HS-5 (cell line): ENCODE results near the gene TNIK.
"Not testable (repeated sequence)": the region's sequence is repeated elsewhere in the genome, so short reads cannot be mapped to it uniquely, and the experiment has no call there.

Experiments
- DNase-seq: peaks from one replicate; pipeline ENCODE4 v3.0.0-alpha.2; 2012; ENCODE audit warnings: low read depth

Gene TNIK

DNA sequence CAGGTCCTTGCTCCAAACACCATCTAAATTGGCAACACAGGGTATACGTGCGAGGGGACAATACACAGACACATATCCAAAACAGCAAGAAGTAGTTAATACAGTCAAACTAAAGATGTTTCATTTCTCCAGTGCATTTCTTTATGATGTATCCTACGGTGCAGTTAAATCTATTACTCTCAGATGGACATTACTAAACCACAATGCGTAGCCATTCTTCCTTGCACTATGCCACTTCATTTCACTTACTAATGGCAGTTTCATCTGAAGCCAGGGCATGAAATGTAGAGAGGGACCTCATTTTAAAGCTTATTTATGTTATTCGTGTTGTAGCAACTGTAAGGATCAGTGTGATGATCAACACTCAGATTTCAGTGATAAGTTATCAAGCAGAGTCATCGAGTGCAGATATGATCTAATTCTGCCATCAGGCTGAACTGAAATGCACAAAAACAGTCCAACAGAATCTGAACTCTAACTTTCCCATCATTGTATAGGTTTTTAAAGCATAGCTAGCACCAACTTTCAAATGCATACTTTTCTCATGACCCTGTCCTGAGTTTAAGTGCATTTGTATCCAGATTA, 14.5 kb downstream of the TNIK start:
- DNase-seq = no peak

DNA sequence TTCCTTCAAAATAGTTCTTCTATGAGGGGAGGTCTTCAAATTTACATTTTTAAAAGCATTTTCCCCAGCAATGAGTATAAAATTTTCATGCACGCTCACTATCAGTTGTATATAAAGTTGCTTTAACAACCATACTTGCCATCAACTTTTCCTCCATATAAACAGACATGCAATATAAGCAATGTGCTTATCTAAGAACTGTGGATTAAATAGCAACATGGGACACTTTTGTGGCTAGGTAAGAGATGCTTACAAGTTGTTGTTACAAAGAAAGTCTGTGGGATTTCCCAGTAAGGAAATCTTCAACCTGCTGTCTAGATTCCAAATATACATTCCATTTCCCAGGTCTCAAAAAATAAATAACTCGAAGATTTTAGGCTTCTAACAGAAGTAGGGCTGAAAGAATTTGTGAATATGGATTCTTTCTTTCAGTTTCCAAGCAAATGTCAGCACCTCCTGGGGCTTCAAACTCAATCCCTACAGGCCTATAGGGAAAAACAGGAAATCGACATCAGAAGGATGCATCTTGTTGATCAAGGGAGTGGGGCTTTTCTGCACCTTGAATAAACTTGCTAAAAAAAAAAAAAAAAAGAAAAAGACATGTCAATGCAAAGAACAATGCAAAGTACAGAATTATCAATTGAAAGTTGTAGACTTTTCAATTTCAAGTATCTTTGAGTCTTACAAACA, 16.1 kb downstream of the TNIK start:
- DNase-seq = no peak

DNA sequence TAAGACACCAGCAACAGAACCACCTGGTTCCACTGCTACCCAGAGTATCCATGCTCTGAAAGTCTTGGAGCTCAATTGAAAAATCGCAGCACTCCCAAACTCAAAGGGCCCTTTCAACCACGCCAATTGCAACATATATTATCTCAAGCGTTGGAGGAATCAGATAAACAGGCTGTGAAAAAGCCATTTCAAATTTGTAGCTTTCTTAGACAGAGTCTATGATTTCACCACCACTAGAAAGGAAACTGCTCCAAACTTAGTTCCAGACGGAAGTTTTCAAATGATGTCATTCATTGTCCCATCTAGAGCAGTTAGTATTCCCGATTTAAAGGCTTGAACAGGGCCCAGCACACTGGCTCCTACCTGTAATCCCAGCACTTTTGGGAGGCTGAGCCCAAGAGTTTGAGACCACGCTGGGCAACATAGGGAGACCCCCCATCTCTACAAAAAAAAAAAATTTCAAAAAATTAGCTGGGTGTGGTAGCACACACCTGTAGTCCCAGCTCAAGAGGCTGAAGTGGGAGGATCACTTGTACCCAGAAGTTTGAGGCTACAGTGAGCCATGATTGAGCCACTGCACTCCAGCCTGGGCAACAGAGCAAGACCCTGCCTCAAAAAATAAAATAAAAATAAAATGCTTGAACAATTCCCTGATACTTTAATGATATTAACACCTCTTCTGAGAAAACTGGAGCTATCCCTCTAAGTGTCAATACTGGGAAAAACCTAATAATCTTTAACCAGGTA, 16.8 kb downstream of the TNIK start:
- no peak for DNase-seq

DNA sequence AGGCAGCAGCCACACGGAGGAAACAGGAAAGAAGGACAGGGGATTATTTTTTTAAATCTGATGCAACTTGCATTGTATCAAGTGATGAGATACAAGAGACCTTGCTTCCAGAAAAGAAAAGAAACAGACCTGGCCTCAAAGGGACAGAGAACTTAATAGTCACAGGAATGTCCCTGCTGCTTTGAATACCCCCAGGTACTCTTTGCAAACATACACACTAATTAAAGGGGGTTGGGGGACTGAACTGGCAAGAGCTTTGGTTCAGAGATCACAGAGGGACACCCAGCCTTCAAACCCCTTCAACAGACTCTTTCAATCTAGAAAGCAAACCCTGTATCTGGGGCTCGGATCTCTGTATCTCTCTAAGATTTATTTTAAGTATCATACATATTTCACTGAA, 18.0 kb downstream of the TNIK start:
- DNase-seq = no peak

DNA sequence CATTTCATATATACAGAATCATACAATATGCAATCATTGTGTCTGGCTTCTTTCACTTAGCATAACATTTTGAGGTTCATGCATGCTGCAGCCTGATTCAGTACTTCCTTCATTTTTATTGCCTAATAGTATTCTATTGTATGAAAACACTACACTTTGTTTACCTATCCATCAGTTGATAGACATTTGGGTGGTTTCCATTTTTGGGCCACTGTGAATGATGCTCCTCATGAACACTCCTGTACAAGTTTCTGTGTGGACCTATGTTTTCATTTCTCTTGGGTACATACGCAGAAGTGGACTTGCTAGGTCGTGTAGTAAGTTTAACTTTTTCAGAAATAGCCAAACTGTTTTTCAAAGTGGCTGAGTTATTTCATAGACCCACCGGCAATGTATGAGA, 18.8 kb downstream of the TNIK start:
- no peak for DNase-seq

DNA sequence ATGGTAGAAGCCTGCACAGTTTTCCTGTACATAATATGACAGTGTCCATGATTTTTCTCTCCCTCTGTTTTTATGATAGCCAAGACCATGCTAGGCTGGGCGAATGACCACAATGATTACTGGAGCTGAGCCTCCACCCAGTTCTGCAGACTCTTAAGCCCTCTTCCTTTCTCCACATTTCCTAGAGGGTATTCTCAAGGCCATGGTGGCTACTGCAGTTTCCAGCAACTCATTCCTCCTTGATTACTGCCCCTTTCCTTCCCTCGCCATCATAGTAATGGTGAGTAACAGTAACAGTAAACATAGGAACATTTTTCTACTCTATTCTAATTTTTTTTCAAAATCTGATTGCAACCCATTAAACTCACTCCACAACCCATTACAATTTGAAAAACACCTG, 20.2 kb downstream of the TNIK start:
- no peak for DNase-seq

DNA sequence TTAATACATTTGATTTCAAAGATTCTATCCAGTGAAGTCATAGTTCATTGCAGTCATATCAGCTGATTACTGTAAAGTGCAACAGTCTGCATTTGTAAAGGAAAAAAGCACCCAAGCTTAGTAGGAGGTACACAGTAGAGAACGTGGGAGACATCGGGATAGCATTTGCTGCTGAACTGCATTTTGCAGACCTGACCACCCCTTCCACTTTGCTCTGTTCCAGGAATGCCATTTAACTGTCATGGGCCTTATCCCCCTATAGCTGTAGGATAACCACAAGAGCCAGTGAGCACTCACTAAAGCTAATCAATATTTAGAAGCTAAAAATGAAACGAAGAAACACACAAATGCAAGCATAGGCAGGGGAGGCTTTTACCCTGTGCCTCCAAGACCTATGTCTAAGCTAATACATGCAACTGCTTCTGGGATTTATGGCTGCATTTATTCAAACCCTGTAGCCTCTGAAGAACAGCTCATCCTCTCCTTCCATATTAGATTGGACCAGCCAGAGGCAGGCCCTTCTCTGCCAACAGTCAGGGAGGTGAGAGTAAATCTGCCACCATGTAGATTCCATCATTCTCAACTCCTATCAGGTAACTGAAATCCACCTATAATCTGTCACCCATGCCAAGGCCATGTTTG, 23.0 kb downstream of the TNIK start:
- DNase-seq = no peak

DNA sequence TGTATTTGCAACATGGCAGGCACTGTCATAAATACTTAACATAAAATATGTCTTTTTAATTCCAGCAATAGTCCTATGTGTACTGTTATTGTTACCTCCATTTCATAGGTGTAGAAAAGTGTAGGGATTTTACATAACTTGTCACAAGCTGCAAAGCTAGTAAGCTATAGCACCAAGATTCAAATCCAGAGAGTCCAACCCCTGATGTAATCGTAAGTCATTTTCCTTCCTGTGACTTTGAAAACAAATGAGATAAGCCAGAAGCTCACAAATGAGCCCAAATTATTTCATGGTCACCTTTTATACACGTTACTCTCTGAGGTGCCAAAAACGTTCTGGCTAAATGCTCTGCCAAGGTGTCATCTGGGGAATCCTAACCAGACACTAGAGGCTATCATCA, 23.8 kb downstream of the TNIK start:
- DNase-seq = no peak

DNA sequence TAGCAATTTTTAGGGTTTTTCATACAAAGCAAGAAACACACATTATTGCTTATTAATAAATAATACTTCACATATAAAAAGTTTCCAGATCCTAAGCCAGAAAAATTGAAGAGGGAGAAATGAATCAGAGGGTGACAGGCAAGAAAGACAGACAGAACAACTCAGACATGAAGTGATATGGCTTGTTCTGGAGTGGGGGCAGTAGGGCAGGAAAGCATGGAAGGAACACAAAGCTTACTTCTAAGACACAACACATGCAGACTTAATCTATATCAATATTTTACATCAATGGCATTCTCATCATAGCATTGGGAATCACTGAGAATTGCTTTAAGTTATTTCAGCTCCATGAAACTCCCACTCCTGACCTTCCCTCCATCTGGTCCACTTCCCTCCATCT, 24.4 kb downstream of the TNIK start:
- no peak for DNase-seq

DNA sequence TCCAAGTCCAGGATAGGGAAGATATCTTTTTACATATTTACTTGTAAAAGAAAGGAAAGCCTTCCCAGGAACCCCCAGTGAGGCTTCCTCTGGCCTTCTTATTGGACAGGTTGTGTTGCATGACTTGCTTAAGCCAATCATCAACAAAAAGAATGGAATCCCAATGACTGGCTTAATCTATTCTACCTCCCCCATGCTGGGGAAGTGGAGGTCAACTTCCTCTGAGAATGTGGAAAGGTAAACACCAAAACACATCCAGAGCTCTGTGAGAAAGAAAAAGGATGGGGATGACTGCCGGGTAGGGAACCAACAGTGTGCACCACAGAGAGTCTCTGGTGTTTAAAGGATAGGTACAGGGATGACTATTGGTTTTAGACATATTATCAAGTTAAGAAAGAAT, 25.1 kb downstream of the TNIK start:
- no peak for DNase-seq

DNA sequence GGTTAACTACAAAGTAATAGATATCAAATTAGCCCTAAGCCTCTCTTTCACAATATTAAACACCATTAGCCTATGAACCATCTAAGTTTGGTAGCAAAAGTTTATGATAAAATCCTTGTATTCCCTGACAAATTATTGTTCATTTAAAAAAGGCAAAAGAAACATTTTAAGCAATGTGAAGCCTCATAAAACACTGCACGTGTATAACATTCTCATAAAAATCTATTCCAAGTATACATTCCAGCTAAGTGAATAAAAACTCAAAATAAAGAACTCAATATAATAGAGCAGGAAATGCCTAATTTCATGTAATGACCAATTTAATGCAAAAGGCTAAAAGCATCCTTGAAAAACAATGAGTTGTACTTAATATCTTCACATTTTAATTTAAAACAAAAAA, 27.7 kb downstream of the TNIK start:
- no peak for DNase-seq

DNA sequence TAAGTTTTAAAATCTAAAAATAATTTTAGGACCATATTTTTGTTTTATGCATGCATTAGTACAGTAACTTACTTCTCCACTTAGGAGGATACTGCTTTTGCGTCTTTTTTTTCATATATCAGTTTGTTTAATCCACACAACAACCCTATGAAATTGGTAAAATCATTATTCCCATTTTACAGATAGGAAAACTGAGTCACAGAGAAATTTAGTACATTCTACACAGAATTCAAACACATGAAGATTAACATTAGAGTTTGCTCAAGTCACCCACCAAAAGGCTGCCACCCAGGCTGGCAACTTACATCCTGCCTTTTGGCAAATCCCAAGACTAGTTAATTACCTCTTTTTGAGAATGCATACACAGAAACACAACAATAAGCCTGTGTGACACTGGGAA, 28.7 kb downstream of the TNIK start:
- DNase-seq = no peak

DNA sequence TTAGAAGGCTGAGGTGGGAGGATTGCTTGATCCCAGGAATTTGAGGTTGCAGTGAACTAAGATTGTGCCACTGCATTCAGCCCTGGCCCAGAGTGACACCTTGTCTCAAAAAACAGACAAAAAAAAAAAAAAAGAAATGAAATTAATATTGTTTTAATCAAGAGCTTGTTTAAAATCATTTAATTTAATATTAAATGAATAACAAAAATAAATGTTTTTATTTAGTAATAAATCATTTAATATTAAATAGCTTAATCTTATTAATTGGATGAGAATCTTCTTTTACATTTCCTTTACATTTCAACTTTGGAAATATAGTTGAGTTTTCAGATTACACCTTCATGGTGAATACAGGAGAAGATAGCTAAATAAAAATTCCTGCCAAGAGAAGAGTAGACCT, 29.7 kb downstream of the TNIK start:
- no peak for DNase-seq

DNA sequence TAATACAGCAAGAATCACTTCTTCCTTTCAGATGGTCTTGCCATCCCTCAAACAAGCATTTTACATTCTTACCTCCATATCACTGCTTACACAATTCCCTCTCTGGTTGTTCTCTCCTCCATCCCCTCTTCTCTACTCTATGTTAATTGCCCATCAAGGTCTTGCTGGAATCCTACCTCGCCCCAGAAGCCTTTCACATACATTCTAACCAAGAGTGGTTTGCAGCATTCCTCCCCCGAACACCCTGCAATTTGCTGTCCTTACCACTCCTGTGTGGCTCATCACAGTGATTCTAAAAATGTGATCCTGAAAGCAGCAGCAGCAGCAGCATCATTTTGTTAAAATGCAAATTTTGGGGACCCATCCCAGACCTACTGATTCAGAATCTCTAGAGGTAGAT, 30.6 kb downstream of the TNIK start:
- DNase-seq = no peak

DNA sequence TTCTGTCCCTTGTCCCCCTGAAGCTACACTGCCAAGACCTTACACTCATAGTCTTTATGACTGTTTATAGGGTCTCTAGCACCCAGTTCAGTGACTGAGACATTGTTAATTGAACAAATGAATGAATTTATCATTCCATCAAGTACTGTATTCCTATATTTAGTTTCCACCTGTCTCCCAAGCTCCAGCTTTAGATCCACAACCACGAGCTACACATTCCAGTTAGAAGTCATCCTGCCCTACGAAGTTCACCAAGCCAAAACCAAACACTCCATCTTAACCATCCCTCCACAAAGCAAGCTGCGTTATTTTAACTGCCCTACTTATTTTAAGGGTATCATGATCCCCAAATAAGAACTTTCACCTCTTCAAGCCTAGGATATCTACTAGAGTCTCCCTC, 31.3 kb downstream of the TNIK start:
- no peak for DNase-seq

DNA sequence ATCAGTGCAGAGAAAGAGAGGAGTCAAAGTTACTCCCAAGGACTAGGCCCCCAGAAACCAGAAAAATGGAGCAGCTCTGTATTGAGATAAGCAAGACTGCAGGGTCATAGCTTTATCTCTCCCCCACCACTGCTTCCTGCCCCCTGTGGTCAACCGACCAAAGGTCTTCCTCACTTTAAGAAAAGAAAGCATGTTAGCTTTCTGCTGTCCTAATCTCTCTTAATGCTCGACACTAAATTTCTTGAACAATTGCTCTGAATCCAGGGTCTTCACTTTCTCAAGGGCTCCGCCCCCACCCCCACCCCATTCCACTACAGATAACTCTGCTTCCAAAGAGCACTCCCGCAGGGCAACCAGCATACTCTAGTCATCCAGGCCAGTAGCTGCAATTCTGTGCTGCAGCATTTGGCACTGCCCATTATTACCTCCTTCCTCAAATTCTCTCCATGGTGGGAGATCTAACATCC, 31.9 kb downstream of the TNIK start:
- no peak for DNase-seq

DNA sequence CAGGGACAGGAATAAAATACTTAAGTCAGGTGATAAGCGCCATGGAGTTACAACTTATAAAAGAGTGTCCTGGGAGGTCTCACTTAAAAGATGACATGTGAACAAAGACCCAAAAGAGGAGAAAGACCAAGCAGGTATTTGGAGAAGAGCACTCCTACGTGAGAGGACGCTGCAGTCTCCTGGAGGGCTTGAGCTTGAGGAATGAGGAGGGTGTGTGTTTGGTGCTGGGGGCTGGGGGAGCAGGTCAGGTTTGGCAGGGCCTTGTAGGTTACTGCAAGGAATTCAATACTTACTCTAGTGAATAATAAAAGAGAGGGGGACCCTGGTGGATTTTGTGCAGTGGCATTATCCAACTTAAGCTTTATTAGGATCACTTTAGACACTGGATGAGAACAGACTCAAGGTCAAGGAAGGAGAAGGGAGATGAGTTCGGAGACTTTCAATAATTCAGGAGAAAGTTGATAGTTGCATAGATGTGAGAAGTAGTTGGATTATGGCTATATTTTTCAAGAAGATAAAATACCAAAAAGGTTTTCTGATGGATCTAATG, 32.4 kb downstream of the TNIK start:
- no peak for DNase-seq

DNA sequence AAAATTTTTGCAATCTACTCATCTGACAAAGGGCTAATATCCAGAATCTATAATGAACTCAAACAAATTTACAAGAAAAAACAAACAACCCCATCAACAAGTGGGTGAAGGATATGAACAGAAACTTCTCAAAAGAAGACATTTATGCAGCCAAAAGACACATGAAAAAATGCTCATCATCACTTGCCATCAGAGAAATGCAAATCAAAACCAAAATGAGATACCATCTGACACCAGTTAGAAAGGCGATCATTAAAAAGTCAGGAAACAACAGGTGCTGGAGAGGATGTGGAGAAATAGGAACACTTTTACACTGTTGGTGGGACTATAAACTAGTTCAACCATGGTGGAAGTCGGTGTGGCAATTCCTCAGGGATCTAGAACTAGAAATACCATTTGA, 36.1 kb downstream of the TNIK start:
- DNase-seq = not testable (repeated sequence)

DNA sequence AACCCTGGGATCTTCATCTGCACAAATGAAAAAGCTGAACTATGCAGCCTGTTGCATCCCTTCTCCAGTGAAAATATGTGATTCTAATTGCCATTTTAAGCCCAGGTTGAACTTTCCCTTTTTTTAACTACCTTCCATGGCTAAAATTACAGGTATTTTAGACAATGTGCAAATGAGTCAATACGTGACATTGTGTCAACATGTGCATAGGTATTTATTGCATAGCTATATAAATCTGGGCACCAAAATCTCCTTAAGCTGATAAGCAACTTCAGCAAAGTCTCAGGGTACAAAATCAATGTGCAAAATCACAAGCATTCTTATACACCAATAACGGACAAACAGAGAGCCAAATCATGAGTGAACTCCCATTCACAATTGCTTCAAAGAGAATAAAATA, 37.4 kb downstream of the TNIK start:
- DNase-seq = not testable (repeated sequence)

DNA sequence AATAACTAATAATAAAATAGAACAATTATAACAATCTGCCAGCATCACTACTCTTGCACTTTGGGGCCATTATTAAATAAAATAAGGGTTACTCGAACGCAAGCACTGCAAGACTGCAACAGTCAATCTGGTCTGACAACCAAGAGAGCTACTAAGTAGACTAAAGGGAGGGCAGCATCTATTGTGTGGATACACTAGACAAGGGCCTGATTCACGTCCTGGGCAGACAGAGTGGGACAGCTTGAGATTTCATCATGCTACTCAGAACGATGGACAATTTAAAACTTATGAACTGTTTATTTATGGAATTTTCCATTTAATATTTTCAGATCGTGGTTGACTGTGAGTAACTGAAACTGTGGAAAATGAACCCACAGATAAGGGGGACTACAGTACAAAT, 39.5 kb downstream of the TNIK start:
- no peak for DNase-seq

DNA sequence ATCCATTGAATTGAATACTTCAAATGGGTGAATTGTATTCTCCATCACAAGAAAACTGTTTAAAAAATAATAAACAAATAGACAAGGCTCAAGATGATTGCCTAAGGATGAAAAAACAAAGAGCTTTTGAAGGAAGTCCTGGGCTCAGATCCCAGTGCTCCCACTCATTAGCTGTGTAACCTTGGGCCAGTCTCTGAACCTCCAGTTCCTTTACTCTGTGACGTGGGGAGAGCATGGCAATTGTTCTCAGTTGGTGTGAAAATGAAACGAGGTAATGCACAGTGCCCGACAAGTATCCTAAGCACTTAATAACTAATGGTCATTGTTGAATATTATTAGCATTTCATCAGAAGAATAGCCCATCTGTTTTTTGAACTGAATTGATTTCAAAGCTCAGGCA, 40.7 kb downstream of the TNIK start:
- DNase-seq = no peak

DNA sequence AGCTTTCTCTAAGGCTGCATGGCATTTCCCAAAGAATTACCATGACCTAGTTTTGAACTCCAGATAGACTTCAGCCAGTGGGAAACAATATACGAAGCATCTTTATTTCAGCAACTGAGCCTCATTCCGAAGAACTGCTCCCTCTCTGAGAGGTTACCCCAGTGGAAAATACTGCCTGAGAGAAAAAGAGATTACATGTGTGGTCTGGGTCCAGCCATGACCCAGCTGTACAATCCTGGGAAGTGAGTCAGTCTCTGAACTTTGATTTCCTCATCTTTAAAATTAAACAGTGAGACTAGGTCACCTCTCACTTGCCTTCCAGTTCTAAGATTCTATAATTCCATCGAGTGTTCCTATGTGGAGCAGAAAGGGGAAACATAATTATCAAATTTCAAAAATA, 42.4 kb downstream of the TNIK start:
- peak; percentile 58 for DNase-seq

DNA sequence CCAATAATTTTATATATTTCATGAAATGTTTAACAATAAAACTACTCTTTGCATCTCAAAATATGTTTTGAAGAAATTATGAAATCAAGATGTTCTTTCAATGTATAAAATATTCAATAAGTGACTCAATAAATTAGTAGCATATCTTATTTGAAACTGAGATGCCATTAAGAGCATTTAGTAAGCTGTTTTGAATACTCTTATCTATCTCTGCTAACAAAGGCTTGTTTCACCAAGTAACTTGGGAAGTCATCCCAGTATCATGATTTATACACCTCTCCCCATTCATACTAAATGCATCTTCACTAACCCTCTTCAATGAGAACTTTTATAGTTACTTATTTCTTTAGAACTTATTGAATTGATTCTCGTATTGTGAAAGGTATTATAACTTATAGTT, 43.1 kb downstream of the TNIK start:
- no peak for DNase-seq
